BE2C (cell line): Measurements from ENCODE around the gene NAV1.

ENCODE experiments used
- DNase-seq: peaks from one replicate; pipeline ENCODE4 v3.0.0-alpha.2; 2020
- H3K27me3 ChIP-seq: fragments of 250-450 bp; sonication (Bioruptor Pico); 2 replicates; pipeline ENCODE4 v1.5.1; 2020; ENCODE audit warnings: mild to moderate bottlenecking
- H3K36me3 ChIP-seq: fragments of 250-450 bp; sonication (Bioruptor Pico); 2 replicates; pipeline ENCODE4 v1.5.1; 2020; ENCODE audit warnings: mild to moderate bottlenecking
- H3K4me1 ChIP-seq: fragments of 250-450 bp; sonication (Bioruptor Pico); 2 replicates; pipeline ENCODE4 v1.5.1; 2020
- H3K4me3 ChIP-seq: 2 replicates; pipeline ENCODE4 v1.5.1; 2011; ENCODE audit warnings: low read depth, low read length
- H3K9me3 ChIP-seq: fragments of 250-450 bp; sonication (Bioruptor Pico); 2 replicates; pipeline ENCODE4 v1.5.1; 2020
- CTCF ChIP-seq: IDR thresholded peaks from 2 replicates; pipeline ENCODE4 v1.5.1; 2012; ENCODE audit warnings: mild to moderate bottlenecking, low read depth, low read length

The NAV1 gene

GRCh38 chr1:201535919-201536245, 3.0 kb upstream of the NAV1 start:
- TF ChIP-seq CTCF = no peak
- Histone ChIP-seq H3K4me3 (no peak overlapping the region), H3K27me3 (no peaks in the 10 kb centered on the region), H3K36me3 (no peaks in the 10 kb centered on the region), H3K4me1 (peaks cover 14% of the 10 kb centered on the region), H3K9me3 (no peaks in the 10 kb centered on the region)
- no peak for DNase-seq

- no peaks in the 10 kb centered on the region for H3K36me3 ChIP-seq
- peaks cover 11% of the 10 kb centered on the region for H3K4me1 ChIP-seq
- H3K27me3 ChIP-seq = no peaks in the 10 kb centered on the region
- no peaks in the 10 kb centered on the region for H3K9me3 ChIP-seq
- no peak for TF ChIP-seq CTCF
- H3K4me3 ChIP-seq = no peak overlapping the region
- no peak for DNase-seq
These were observed 2.4 kb upstream of the NAV1 start for GRCh38 chr1:201536558-201536957.

GRCh38 chr1:201537028-201537427, 1.9 kb upstream of the NAV1 start:
- Histone ChIP-seq H3K4me3 (no peak overlapping the region), H3K4me1 (peaks cover 11% of the 10 kb centered on the region), H3K36me3 (no peaks in the 10 kb centered on the region), H3K9me3 (no peaks in the 10 kb centered on the region), H3K27me3 (no peaks in the 10 kb centered on the region)
- DNase-seq = no peak
- no peak for TF ChIP-seq CTCF

GRCh38 chr1:201537467-201537866, 1.5 kb upstream of the NAV1 start:
- Histone ChIP-seq H3K4me1 (peaks cover 11% of the 10 kb centered on the region), H3K27me3 (no peaks in the 10 kb centered on the region), H3K36me3 (no peaks in the 10 kb centered on the region), H3K9me3 (no peaks in the 10 kb centered on the region), H3K4me3 (no peak overlapping the region)
- DNase-seq = no peak
- TF ChIP-seq CTCF = no peak

GRCh38 chr1:201537891-201538611, 876 bp upstream of the NAV1 start:
- H3K36me3 ChIP-seq = no peaks in the 10 kb centered on the region
- peaks cover 11% of the 10 kb centered on the region for H3K4me1 ChIP-seq
- H3K9me3 ChIP-seq = no peaks in the 10 kb centered on the region
- DNase-seq = no peak
- H3K4me3 ChIP-seq = peak overlapping the region; percentile 85
- H3K27me3 ChIP-seq = no peaks in the 10 kb centered on the region
- no peak for TF ChIP-seq CTCF

- H3K9me3 ChIP-seq = no peaks in the 10 kb centered on the region
- H3K4me3 ChIP-seq = peak overlapping the region; percentile 85
- no peaks in the 10 kb centered on the region for H3K27me3 ChIP-seq
- no peaks in the 10 kb centered on the region for H3K36me3 ChIP-seq
- no peak for TF ChIP-seq CTCF
- peak; percentile 70 for DNase-seq
- H3K4me1 ChIP-seq = peaks cover 15% of the 10 kb centered on the region
These were observed 869 bp downstream of the NAV1 start for GRCh38 chr1:201539561-201540431.
